ENCODE data around the gene B4GALT3. TPM values are rescaled to one million over a fixed set of nuclear protein-coding genes. Genes with fewer than 3 reads are reported as not detected.
A peak's percentile ranks its signal among the peaks of the same experiment; 100 is the strongest.

The B4GALT3 gene
- total and polyA plus RNA-seq, 2 of the 4 experiments (the other 2 are of a cell fraction), result 19.9 to 36.0 TPM

DNA sequence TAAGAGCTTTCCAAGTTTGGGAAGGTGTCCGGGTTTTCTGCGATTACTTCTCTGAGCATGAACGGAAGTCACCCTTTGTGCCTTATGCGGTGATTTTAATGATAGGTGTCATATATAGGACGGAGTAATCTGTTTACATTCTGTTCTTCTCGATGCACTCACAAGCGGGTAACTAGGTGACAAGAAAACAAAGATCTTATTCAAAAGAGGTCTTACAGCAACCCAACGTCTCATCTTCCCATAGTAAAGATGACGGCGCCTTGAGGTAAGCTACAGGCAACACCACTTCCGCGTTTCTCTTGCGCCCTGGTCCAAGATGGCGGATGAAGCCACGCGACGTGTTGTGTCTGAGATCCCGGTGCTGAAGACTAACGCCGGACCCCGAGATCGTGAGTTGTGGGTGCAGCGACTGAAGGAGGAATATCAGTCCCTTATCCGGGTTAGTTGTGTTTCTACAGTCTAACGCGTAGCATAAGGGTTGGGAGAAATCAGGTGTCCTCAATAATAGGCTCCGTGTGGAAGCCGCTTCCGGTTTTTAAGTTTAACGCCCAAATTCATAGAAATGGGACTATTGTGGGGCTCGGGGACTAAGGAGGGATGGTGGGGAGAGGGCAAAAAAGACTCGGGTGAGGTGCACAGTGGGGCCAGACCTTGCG lies 23.5 kb downstream of the B4GALT3 start, which contains the start of gene UFC1:
Gene UFC1, plus strand, starts transcription at position 297 of the 656 bp plus-strand sequence. Its CDS starts 20 bp downstream, at position 317.
- Histone ChIP-seq H2BK15ac (ENCODE audit: low read depth, low read length) (peak within 1 kb of the TSS; percentile 88), H3K14ac (replicated peaks; ENCODE audit: low read depth, low read length) (peak within 1 kb of the TSS; percentile 100), H3K9ac (ENCODE audit: low read depth, low read length) (peak within 1 kb of the TSS; percentile 99), H3K27ac (ENCODE audit: insufficient read depth, low read length) (peak within 1 kb of the TSS; percentile 95), H3K23ac (ENCODE audit: low read depth, low read length) (peak within 1 kb of the TSS; percentile 99), H2AFZ (replicated peaks; ENCODE audit: low read length, poor library complexity) (peak within 1 kb of the TSS; percentile 98), H3K4me2 (ENCODE audit: low read depth, low read length) (peak within 1 kb of the TSS; percentile 90), H2AK5ac (ENCODE audit: low read depth, low read length) (peak within 1 kb of the TSS; percentile 79), H3K27me3 (ENCODE audit: control insufficient read depth, insufficient read depth, low read length) (no peaks in the 10 kb centered on the region), H2BK5ac (ENCODE audit: low read depth, low read length, poor library complexity, severe bottlenecking) (peak within 1 kb of the TSS; percentile 97), H3K9me3 (ENCODE audit: control insufficient read depth, insufficient read depth, low read length) (no peaks in the 10 kb centered on the region), H2AK9ac (replicated peaks; ENCODE audit: low read depth, low read length, poor library complexity) (peak within 1 kb of the TSS; percentile 97), H2BK20ac (ENCODE audit: low read depth, low read length) (peak within 1 kb of the TSS; percentile 95), H3K9me1 (ENCODE audit: insufficient read depth, low read length) (peaks cover 9% of the 10 kb centered on the region), H4K8ac (ENCODE audit: low read depth in 2 of 2, low read length in 2 of 2) (peak within 1 kb of the TSS; percentile 63 to 100), H2BK120ac (ENCODE audit: low read depth, low read length) (peak within 1 kb of the TSS; percentile 99), H4K91ac (ENCODE audit: insufficient read depth, low read depth, low read length) (peak within 1 kb of the TSS; percentile 99), H3K4me3 (ENCODE audit: insufficient read depth, low read depth, low read length) (peak within 1 kb of the TSS; percentile 76), H3K18ac (ENCODE audit: low read depth, low read length) (peak within 1 kb of the TSS; percentile 97), H4K20me1 (ENCODE audit: insufficient read depth, low read length) (no peaks in the 10 kb centered on the region), H3K79me1 (ENCODE audit: low read depth in 1 of 2, low read length in 2 of 2) (peaks cover 10 to 23% of the 10 kb centered on the region in 2 experiments; a peak in 3 of 4 replicates), H3K36me3 (ENCODE audit: control insufficient read depth, insufficient read depth, low read length) (peaks cover 12% of the 10 kb centered on the region), H4K5ac (ENCODE audit: low read depth, low read length) (peak within 1 kb of the TSS; percentile 98), H3K56ac (ENCODE audit: extremely low read depth, insufficient read depth, low read length) (peak within 1 kb of the TSS; percentile 99), H3K4ac (ENCODE audit: low read depth, low read length) (peak within 1 kb of the TSS; percentile 100), H3K4me1 (ENCODE audit: control insufficient read depth, insufficient read depth, low read length) (peaks cover 1% of the 10 kb centered on the region; the same call in 1 of the 2 replicates)
- ChIA-PET CTCF (interaction anchor here (0.7 kb wide), 1 partner anchor 1857 kb away, joined by 3 read pairs; no protein-coding TSS in a partner anchor), POLR2A (ENCODE audit: unreplicated experiment) (interaction anchor here (1.3 kb wide), 1 partner anchor 13 kb away, joined by 5 read pairs; no protein-coding TSS in a partner anchor)
- DNase-seq (peak; percentile 92), ATAC-seq (ENCODE audit: low read depth) (peak; percentile 98)
- in situ Hi-C loops (cut with MboI; ENCODE audit: low sequenced_read_pairs) (no loop called here), intact Hi-C loops (cut with micrococcal nuclease) (no loop called here), dilution Hi-C loops (cut with HindIII; ENCODE audit: low sequenced_read_pairs, unreplicated experiment) (no loop called here)
- 0% methylated on average over 9 of the region's 33 CpGs; no CpG with 5 or more reads in 1 of the 2 experiments for WGBS, 2 experiments (ENCODE audit: extremely low coverage in 2 of 2, insufficient read length in 1 of 2)
- BruUV-seq (replicated peaks), result no TSS peak
- TF ChIP-seq RFX5 (IDR thresholded peaks at IDR 0.05; ENCODE audit: low read depth, low read length) (no peak), CHD1 (IDR thresholded peaks at IDR 0.05; ENCODE audit: low read depth, low read length) (no peak), BHLHE40 (IDR thresholded peaks at IDR 0.05; ENCODE audit: low read depth, low read length) (0 out of 2 replicates have a peak, but pooled peaks have one; percentile 10), RAD21 (IDR thresholded peaks at IDR 0.05; ENCODE audit: low read length) (no peak), POLR2A (IDR thresholded peaks at IDR 0.05; ENCODE audit: low read depth, low read length) (peak; percentile 93), USF2 (IDR thresholded peaks at IDR 0.05; ENCODE audit: low read depth, low read length) (0 out of 2 replicates have a peak, but pooled peaks have one; percentile 4), FOS (IDR thresholded peaks at IDR 0.05; ENCODE audit: low read depth, low read length) (no peak), NFE2L2 (IDR thresholded peaks at IDR 0.05; ENCODE audit: low read depth, low read length) (no peak), MAZ (IDR thresholded peaks at IDR 0.05; ENCODE audit: borderline replicate concordance, low read depth, low read length) (no peak), MAFK (IDR thresholded peaks at IDR 0.05; ENCODE audit: low read depth, low read length) (no peak), CEBPB (IDR thresholded peaks at IDR 0.05; ENCODE audit: low read depth, low read length) (peak; percentile 43; the same call in 1 of the 2 replicates), MXI1 (IDR thresholded peaks at IDR 0.05; ENCODE audit: borderline replicate concordance, low read depth, low read length) (peak; percentile 82; the same call in 1 of the 2 replicates)
- TF ChIP-seq, protein P1, sequence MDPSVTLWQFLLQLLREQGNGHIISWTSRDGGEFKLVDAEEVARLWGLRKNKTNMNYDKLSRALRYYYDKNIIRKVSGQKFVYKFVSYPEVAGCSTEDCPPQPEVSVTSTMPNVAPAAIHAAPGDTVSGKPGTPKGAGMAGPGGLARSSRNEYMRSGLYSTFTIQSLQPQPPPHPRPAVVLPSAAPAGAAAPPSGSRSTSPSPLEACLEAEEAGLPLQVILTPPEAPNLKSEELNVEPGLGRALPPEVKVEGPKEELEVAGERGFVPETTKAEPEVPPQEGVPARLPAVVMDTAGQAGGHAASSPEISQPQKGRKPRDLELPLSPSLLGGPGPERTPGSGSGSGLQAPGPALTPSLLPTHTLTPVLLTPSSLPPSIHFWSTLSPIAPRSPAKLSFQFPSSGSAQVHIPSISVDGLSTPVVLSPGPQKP (IDR thresholded peaks at IDR 0.05; ENCODE audit: borderline replicate concordance, low read depth, low read length), result no peak
- TF ChIP-seq, protein P2, sequence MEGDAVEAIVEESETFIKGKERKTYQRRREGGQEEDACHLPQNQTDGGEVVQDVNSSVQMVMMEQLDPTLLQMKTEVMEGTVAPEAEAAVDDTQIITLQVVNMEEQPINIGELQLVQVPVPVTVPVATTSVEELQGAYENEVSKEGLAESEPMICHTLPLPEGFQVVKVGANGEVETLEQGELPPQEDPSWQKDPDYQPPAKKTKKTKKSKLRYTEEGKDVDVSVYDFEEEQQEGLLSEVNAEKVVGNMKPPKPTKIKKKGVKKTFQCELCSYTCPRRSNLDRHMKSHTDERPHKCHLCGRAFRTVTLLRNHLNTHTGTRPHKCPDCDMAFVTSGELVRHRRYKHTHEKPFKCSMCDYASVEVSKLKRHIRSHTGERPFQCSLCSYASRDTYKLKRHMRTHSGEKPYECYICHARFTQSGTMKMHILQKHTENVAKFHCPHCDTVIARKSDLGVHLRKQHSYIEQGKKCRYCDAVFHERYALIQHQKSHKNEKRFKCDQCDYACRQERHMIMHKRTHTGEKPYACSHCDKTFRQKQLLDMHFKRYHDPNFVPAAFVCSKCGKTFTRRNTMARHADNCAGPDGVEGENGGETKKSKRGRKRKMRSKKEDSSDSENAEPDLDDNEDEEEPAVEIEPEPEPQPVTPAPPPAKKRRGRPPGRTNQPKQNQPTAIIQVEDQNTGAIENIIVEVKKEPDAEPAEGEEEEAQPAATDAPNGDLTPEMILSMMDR (conservative IDR thresholded peaks at IDR 0.05; ENCODE audit: low read depth, low read length), result no peak

Measured in IMR-90 (cell line).